ENCODE results near the gene RFLNA. TPM values are rescaled to one million over a fixed set of nuclear protein-coding genes. Genes with fewer than 3 reads are reported as not detected.
A peak's percentile ranks its signal among the peaks of the same experiment; 100 is the strongest.

Gene RFLNA
- total and polyA plus RNA-seq, 12 donors: 0.13 to 0.49 (median 0.25) TPM; not detected in 6

DNA sequence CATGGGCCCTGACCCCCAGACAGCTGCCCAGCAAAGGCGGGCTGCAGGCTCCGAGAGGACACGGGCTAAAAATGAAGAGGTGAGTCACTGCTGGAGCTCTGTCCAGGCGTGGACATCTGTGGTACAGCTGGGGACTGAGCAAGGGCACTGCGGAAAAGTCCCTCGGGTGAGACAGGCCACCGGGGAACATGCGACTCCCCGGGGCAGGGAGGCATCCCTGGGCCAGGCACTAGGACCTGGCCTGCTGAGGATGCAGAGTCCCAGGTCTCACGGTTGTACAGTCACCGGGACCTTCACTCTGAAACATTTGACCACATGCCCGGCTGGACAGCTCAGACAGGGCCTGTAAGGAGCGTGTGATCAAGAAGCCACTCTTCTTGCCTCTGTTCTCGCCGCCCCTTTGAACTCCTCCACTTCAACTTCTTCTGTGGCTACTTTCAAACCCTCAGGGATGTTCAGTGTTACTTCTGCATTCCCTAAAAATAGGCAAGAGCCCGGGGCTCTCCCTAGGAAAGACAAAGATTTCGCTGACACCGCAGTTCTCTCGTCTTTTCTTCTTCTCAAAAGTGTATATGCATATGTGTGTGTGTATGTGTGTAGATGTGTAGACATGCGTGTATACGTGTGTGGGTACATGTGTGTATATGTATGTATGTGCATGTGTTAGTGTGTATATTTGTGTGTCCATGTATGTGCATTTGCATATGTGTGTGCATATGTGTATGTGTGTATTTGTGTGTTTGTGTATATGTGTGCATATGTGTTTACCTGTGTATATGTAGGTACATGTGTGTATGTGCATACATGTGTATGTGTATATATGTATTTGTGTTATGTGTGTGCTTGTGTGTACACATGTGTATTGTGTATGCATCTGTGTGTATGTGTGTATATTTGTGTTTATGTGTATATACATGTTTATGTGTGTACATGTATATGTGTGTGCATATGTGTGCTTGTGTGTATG is 5.0 kb upstream of the RFLNA start:
- H3K27me3 ChIP-seq: peaks cover 0 to 13% (median 0%) of the 10 kb centered on the region in 7 donors
- H3K27ac ChIP-seq: peak overlapping the region in 6 of 10 donors; percentile 0 to 60 (median 41)
- ATAC-seq (peak; percentile 43 to 95 (median 82)), DNase-seq (peak in 1 of 2 donors; percentile 29)
- peak overlapping the region in 3 of 10 donors; percentile 4 to 11 (median 4) for H3K4me3 ChIP-seq
- 55 to 57% methylated on average over 21 of the region's 21 CpGs for WGBS, 2 donors
- H3K36me3 ChIP-seq: no peaks in the 10 kb centered on the region
- H3K9me3 ChIP-seq: peaks cover 0 to 14% (median 8%) of the 10 kb centered on the region in 11 donors
- H3K4me1 ChIP-seq: peaks cover 0 to 25% (median 16%) of the 10 kb centered on the region in 9 donors
- intact Hi-C loops (cut with DNase I): no loop called here
- TF ChIP-seq, protein P1, sequence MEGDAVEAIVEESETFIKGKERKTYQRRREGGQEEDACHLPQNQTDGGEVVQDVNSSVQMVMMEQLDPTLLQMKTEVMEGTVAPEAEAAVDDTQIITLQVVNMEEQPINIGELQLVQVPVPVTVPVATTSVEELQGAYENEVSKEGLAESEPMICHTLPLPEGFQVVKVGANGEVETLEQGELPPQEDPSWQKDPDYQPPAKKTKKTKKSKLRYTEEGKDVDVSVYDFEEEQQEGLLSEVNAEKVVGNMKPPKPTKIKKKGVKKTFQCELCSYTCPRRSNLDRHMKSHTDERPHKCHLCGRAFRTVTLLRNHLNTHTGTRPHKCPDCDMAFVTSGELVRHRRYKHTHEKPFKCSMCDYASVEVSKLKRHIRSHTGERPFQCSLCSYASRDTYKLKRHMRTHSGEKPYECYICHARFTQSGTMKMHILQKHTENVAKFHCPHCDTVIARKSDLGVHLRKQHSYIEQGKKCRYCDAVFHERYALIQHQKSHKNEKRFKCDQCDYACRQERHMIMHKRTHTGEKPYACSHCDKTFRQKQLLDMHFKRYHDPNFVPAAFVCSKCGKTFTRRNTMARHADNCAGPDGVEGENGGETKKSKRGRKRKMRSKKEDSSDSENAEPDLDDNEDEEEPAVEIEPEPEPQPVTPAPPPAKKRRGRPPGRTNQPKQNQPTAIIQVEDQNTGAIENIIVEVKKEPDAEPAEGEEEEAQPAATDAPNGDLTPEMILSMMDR (IDR thresholded peaks at IDR 0.05): no peak

DNA sequence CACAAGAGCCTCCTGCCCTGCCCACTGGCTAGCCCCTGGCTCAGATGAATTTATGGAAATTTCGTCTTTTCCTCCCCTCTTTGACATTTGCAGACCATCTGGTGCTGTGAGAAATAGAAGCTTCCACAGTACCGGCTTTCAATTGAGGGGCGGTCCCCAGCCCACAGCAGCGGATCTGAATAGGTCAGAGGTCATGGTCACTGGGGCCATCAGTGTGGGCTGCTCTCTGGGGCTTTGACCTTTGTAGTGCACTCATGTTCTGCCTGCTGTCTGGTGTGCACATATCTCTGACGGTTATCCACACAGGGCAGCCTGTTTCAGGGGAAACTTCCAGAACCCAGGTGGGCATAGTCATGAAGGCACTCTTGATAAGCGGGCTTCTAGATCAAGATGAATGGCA is 2.5 kb upstream of the RFLNA start:
- Histone ChIP-seq H3K27me3 (peaks cover 0 to 34% (median 18%) of the 10 kb centered on the region in 7 donors), H3K36me3 (no peaks in the 10 kb centered on the region), H3K27ac (no peak overlapping the region), H3K4me3 (no peak overlapping the region), H3K4me1 (peaks cover 0 to 41% (median 26%) of the 10 kb centered on the region in 9 donors), H3K9me3 (peaks cover 0 to 11% (median 6%) of the 10 kb centered on the region in 11 donors)
- TF ChIP-seq, protein P1 (IDR thresholded peaks at IDR 0.05): no peak
- ATAC-seq (no peak), DNase-seq (no peak)
- WGBS, 2 donors: 78 to 84% methylated on average over 6 of the region's 6 CpGs
- intact Hi-C loops (cut with DNase I): no loop called here

DNA sequence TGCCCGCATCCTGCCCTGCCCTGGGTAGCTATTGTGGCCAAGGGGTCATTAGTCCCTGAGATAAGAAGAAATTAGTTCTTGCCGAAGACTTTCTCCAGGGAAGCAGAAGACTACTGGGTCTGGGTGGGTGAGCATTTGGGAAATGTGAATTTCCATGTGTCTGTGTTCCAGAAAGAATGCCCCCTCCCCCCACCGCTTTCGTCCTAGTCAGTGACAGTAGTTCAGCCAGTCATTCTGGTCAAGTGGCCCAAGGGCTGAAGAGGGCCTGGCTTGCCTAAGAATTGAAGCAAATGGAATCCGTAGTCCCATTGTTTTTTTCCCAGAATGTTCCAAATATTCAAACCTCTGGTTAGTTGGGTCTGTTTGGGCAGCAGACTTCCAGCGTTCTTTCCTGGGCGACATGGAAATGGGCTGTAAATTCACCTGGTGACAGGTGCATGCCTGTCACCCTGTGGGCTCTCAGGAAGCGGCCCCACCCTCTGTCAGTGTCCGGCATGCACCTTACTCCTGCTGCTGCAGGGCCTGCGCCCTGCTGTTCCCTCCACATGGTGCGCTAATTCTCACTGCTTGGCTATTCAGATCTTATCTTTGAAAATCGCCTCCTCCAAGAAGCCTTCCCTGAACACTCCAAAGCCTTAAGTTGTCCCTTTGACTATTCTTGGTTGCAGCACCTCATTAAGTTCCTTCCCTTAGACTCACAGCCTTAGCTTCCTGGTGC is 1.4 kb upstream of the RFLNA start:
- 84 to 86% methylated on average over 12 of the region's 12 CpGs for WGBS, 2 donors
- H3K27ac ChIP-seq: no peak overlapping the region
- H3K4me1 ChIP-seq: peaks cover 0 to 41% (median 26%) of the 10 kb centered on the region in 9 donors
- intact Hi-C loops (cut with DNase I): no loop called here
- no peak overlapping the region for H3K4me3 ChIP-seq
- H3K36me3 ChIP-seq: no peaks in the 10 kb centered on the region
- H3K27me3 ChIP-seq: peaks cover 0 to 45% (median 26%) of the 10 kb centered on the region in 7 donors
- ATAC-seq (no peak), DNase-seq (no peak)
- TF ChIP-seq, protein P1 (IDR thresholded peaks at IDR 0.05): no peak
- peaks cover 0 to 2% (median 0%) of the 10 kb centered on the region in 11 donors for H3K9me3 ChIP-seq

DNA sequence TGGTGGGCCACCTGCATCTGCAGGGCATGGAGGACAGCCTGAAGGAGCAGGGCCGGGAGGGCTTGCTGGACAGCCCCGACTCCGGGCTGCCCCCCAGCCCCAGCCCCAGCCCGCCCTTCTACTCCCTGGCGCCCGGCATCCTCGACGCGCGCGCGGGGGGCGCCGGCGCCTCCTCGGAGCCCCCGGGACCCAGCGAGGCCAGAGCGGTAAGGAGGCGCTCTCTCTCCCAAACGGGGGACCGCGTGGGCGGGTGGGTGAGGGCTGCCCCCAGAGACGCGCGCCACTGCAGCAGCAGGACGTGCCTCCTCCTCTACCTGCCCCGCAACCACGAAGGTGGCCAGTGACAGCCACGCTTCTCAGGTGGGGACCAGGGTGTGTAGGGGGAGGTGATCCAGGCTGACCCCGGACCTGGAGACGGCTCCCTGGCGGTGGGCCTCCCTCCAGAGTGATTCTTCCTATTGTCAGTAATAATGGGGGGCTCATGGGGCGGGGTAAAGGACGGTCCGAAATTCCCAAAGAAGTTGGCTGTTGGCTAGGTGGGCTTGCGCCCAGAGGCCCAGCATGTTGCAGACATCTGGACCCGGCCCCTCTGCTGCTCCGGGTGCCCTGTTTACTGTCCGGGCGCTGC is 652 bp downstream of the RFLNA start:
- no peak for DNase-seq
- intact Hi-C loops (cut with DNase I): no loop called here
- H3K4me3 ChIP-seq: peak overlapping the region in 9 of 10 donors; percentile 25 to 52 (median 42)

More for the DNA sequence above, 652 bp downstream of the RFLNA start:
- WGBS, 2 donors: 5 to 7% methylated on average over 38 to 42 of the region's 42 CpGs
- Histone ChIP-seq H3K27me3 (peaks cover 0 to 53% (median 32%) of the 10 kb centered on the region in 7 donors), H3K36me3 (no peaks in the 10 kb centered on the region), H3K27ac (no peak overlapping the region), H3K4me1 (peaks cover 0 to 28% (median 17%) of the 10 kb centered on the region in 9 donors), H3K9me3 (no peaks in the 10 kb centered on the region)
- TF ChIP-seq, protein P1 (IDR thresholded peaks at IDR 0.05): no peak
- peak in 1 of 8 donors; percentile 19 for ATAC-seq
